KMS-11 (cell line): Measurements from ENCODE around the gene GSC2.

ENCODE experiments used
- H2AFZ ChIP-seq: fragments of 200-600 bp; sonication (generic); 2 replicates; pipeline ENCODE4 v1.6.1; 2016; ENCODE audit warnings: antibody characterized with exemption, mixed run types, low read depth
- H3K27ac ChIP-seq: fragments of 200-600 bp; sonication (generic); 2 replicates; pipeline ENCODE4 v1.6.1; 2016; ENCODE audit warnings: mild to moderate bottlenecking, mixed run types
- H3K27me3 ChIP-seq: fragments of 200-600 bp; sonication (generic); 2 replicates; pipeline ENCODE4 v1.6.1; 2017; ENCODE audit warnings: mild to moderate bottlenecking, low read depth, mixed run types, moderate library complexity; ENCODE audit not compliant: insufficient read depth
- H3K36me3 ChIP-seq: fragments of 200-600 bp; sonication (generic); 2 replicates; pipeline ENCODE4 v1.6.1; 2017; ENCODE audit warnings: mild to moderate bottlenecking, mixed run types; ENCODE audit not compliant: insufficient read depth
- H3K4me1 ChIP-seq: fragments of 200-600 bp; sonication (generic); 2 replicates; pipeline ENCODE4 v1.6.1; 2016; ENCODE audit warnings: mild to moderate bottlenecking, low read depth, mixed run types; ENCODE audit not compliant: poor library complexity, severe bottlenecking
- H3K4me2 ChIP-seq: fragments of 200-600 bp; sonication (generic); 2 replicates; pipeline ENCODE4 v1.7.0; 2016; ENCODE audit warnings: mild to moderate bottlenecking, mixed run types
- H3K4me3 ChIP-seq: fragments of 200-600 bp; sonication (generic); IDR thresholded peaks from 2 replicates; pipeline ENCODE4 v1.6.1; 2017; ENCODE audit warnings: low read depth, low read length, mixed read lengths; ENCODE audit not compliant: insufficient read depth
- H3K79me2 ChIP-seq: fragments of 200-600 bp; sonication (generic); 2 replicates; pipeline ENCODE4 v1.6.1; 2016; ENCODE audit warnings: low read depth, mixed run types; ENCODE audit not compliant: insufficient read depth
- H3K9ac ChIP-seq: fragments of 200-600 bp; sonication (generic); 2 replicates; pipeline ENCODE4 v1.6.1; 2016; ENCODE audit warnings: mild to moderate bottlenecking, mixed run types
- H4K20me1 ChIP-seq: fragments of 200-600 bp; sonication (generic); 2 replicates; pipeline ENCODE4 v1.6.1; 2016; ENCODE audit warnings: mild to moderate bottlenecking, mixed run types; ENCODE audit not compliant: insufficient read depth
- TF ChIP-seq, protein P1 (sequence below): fragments of 200-600 bp; sonication (generic); conservative IDR thresholded peaks from 2 replicates; pipeline ENCODE4 v1.6.1; 2017; ENCODE audit warnings: low read depth, mild to moderate bottlenecking, antibody characterized with exemption, low read length, moderate library complexity, mixed read lengths

GSC2 gene

GRCh38 chr22:19143967-19144400 is 6.1 kb downstream of the GSC2 start:
- peaks cover 17% of the 10 kb centered on the region; the same call in 1 of the 2 replicates for H3K79me2 ChIP-seq
- H3K27me3 ChIP-seq, result no peaks in the 10 kb centered on the region; the same call in 1 of the 2 replicates
- H3K4me2 ChIP-seq, result peak overlapping the region; percentile 57; the same call in 1 of the 2 replicates
- H3K36me3 ChIP-seq, result no peaks in the 10 kb centered on the region; the same call in 1 of the 2 replicates
- H3K4me3 ChIP-seq, result peak overlapping the region; percentile 33
- TF ChIP-seq, protein P1, sequence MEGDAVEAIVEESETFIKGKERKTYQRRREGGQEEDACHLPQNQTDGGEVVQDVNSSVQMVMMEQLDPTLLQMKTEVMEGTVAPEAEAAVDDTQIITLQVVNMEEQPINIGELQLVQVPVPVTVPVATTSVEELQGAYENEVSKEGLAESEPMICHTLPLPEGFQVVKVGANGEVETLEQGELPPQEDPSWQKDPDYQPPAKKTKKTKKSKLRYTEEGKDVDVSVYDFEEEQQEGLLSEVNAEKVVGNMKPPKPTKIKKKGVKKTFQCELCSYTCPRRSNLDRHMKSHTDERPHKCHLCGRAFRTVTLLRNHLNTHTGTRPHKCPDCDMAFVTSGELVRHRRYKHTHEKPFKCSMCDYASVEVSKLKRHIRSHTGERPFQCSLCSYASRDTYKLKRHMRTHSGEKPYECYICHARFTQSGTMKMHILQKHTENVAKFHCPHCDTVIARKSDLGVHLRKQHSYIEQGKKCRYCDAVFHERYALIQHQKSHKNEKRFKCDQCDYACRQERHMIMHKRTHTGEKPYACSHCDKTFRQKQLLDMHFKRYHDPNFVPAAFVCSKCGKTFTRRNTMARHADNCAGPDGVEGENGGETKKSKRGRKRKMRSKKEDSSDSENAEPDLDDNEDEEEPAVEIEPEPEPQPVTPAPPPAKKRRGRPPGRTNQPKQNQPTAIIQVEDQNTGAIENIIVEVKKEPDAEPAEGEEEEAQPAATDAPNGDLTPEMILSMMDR, result no peak
- H4K20me1 ChIP-seq, result no peaks in the 10 kb centered on the region
- H2AFZ ChIP-seq, result peak overlapping the region; percentile 51
- H3K9ac ChIP-seq, result peak overlapping the region; percentile 49; the same call in 1 of the 2 replicates
- H3K27ac ChIP-seq, result peak overlapping the region; percentile 9; the same call in 1 of the 2 replicates
- H3K4me1 ChIP-seq, result peaks cover 10% of the 10 kb centered on the region

DNA sequence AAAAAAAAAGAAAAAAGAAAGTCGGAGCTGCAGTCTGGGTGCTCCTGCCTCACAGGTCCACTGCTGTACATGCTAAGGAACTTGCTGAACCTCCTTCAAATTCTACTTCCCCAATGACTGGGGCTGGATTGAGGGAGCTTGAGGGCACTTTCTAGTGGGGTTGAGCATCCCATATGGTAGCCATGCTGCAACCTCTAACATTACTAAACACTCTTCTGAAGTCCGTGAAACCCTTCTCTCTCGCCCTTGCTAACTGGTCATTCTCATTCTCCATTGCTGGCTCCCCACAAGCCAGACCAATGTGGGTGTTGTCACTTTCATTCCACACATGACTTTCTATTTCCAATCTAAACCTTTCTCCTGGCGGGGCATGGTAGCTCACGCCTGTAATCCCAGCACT is 6.9 kb downstream of the GSC2 start:
- peak overlapping the region; percentile 57; the same call in 1 of the 2 replicates for H3K4me2 ChIP-seq
- peaks cover 10% of the 10 kb centered on the region for H3K4me1 ChIP-seq
- H3K9ac ChIP-seq, result no peak overlapping the region
- H4K20me1 ChIP-seq, result no peaks in the 10 kb centered on the region
- peaks cover 17% of the 10 kb centered on the region; the same call in 1 of the 2 replicates for H3K79me2 ChIP-seq
- no peak overlapping the region for H3K4me3 ChIP-seq
- H3K27ac ChIP-seq, result no peak overlapping the region
- TF ChIP-seq, protein P1, result no peak
- no peaks in the 10 kb centered on the region; the same call in 1 of the 2 replicates for H3K36me3 ChIP-seq
- H3K27me3 ChIP-seq, result no peaks in the 10 kb centered on the region; the same call in 1 of the 2 replicates
- no peak overlapping the region for H2AFZ ChIP-seq

- Histone ChIP-seq H3K36me3 (no peaks in the 10 kb centered on the region; the same call in 1 of the 2 replicates), H4K20me1 (no peaks in the 10 kb centered on the region), H3K4me3 (no peak overlapping the region), H3K27ac (no peak overlapping the region), H3K27me3 (no peaks in the 10 kb centered on the region), H3K9ac (no peak overlapping the region), H3K4me1 (peaks cover 10% of the 10 kb centered on the region), H2AFZ (no peak overlapping the region), H3K79me2 (peaks cover 17% of the 10 kb centered on the region; the same call in 1 of the 2 replicates), H3K4me2 (no peak overlapping the region)
- TF ChIP-seq, protein P1, result no peak
Observed at GRCh38 chr22:19142394-19142793, 7.7 kb downstream of the GSC2 start.

DNA sequence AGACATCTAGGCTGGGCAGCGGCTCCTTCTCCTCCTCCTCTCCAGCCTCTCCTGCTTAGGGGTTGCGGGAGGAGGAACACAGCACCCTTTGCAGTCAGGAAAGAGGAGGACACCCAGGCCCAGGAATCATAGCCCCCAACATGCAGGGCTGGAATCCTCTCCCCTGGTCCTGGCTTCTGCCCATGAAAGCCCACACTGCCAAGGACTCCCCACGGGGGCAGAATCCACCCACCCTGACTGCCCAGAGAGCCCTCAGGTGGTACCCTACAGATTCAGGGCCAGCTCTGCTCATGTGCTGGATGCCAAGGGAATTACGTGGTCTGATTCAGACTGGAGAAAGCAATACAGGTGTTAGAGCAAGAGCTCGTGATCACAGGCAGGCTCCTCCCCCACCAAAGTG is 10.1 kb downstream of the GSC2 start:
- H2AFZ ChIP-seq, result no peak overlapping the region
- no peak overlapping the region for H3K4me3 ChIP-seq
- TF ChIP-seq, protein P1, result no peak
- H3K36me3 ChIP-seq, result no peaks in the 10 kb centered on the region; the same call in 1 of the 2 replicates
- H3K4me1 ChIP-seq, result peaks cover 6% of the 10 kb centered on the region
- H4K20me1 ChIP-seq, result no peaks in the 10 kb centered on the region
- H3K79me2 ChIP-seq, result peaks cover 17% of the 10 kb centered on the region; the same call in 1 of the 2 replicates
- no peak overlapping the region for H3K27ac ChIP-seq
- no peak overlapping the region for H3K4me2 ChIP-seq
- H3K27me3 ChIP-seq, result no peaks in the 10 kb centered on the region
- no peak overlapping the region for H3K9ac ChIP-seq
